Measurements from ENCODE around the gene TBC1D22A.

The TBC1D22A gene

DNA sequence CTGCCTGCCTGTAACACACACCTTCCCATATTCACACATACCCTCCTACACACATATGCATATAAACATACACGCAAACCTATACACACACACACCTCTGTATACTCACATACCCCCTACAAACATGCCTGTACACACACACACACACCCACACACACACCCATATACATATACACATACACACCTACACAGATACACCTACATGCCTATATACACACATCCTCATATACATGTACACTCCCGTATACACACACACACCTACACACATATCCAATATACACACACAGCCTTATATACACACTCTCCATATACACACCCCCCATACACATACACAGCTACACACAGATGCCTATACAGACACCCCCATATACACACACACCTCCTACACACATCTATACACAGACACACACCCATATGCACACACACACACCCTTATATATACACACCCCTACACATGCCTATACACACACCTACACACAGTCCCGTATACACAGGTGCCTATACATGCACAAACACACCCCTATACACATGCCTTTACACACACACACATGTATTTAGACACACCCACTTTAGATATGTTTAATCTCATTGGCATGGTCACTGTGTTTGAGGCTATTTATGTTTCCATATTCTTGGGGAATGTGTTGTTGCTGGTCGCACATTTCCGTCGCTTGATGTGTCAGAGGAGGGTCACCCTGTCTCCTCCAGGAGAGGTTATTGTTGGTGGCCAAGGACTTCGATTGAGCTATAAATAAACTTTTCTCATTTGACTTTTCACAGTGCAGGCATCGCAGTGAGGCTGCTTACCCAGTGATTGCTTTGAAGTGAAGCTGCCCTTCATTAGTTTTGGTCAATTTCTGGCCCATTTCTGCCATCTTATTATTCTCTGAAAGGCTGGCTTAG, 243.3 kb downstream of the TBC1D22A start:
- no peak for DNase-seq

DNA sequence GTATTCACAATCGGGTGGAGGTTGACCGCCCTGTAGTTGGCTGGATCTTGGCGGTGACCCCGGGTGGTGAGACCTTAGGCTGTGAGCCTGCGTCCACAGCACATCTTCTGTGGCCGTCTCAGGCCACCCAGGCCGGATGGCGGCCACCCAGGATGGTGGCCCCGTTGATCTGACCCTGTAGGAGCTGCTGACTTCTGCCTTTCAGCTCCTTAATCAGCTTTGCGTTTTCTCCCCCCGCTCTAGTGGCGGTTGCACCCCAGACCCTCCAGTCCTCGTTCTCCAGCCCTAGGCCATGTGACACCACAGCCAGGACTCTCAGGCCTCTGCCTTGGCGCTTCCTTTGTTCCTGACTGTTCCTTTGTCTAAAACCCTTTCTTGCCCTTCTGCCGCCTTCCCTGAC, 244.0 kb downstream of the TBC1D22A start:
- no peak for DNase-seq

DNA sequence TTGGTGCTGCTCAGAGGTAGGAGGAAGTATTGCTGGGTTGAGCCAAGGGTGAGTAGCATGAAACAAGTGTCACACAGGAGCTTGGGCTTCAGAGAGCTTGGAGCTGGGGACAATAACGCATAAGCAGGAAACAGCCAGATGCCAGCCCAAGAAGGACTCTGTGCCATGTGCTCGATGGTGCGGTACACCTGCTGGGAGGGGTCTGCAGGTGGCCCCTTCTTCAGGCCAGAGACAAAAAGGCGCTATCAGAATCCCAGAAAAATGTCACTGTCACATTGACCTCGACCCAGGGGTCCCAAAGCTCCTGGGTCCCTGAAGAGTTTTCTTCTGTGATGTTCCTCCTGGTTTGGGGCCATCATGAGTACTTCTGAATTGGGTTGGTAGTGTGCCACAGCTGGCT, 244.4 kb downstream of the TBC1D22A start:
- no peak for DNase-seq

DNA sequence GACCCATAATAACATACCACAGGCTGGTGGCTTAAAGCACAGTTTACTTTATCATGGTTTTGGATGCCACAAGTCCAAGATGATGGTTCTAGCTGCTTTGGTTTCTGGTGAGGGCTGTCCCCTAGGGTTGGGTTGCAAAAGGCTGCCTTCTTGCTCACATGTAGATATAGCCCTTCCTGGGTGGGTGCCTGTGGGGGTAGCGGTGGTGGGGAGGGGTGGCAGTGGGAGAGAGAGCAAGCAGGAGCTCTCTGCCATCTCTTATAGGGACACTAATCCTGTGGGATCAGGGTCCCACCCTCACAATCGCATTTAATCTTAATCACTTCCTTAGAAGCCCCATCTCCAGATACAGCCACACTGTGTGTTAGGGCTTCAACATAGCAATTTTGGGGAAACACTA, 245.0 kb downstream of the TBC1D22A start:
- no peak for DNase-seq

DNA sequence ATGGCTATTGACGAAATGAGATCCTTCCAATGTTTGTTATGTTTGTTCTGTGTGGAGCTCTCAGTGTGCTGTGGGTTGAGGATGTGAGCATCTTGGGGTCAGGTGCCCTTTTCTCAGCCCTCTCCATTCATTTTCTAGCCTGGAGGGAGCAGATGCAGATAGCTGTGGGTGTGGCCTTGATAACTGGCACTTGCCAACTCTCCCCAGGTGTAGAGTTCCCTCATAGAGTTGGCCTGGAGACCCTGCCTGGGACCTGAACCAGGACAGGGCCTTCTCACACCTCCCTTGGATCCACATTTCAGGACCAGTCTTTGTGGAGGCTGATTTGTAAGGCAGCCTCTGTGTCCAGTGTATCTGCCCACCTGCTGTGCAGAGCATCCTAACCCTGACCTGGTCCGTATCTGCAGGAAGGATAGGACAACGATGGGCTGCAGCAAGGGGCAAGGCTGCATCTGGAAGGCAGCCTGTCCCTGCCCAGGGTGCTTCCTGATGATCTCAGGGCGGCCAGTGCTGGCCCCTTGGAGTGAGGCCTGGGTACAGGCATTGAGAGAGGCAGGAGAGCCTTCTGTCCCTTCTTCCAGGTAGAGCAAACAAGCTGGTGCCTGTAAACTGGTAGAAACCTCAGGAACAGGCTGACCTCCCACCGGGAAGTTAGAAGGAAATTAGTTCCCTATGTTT, 245.9 kb downstream of the TBC1D22A start:
- DNase-seq, result no peak

DNA sequence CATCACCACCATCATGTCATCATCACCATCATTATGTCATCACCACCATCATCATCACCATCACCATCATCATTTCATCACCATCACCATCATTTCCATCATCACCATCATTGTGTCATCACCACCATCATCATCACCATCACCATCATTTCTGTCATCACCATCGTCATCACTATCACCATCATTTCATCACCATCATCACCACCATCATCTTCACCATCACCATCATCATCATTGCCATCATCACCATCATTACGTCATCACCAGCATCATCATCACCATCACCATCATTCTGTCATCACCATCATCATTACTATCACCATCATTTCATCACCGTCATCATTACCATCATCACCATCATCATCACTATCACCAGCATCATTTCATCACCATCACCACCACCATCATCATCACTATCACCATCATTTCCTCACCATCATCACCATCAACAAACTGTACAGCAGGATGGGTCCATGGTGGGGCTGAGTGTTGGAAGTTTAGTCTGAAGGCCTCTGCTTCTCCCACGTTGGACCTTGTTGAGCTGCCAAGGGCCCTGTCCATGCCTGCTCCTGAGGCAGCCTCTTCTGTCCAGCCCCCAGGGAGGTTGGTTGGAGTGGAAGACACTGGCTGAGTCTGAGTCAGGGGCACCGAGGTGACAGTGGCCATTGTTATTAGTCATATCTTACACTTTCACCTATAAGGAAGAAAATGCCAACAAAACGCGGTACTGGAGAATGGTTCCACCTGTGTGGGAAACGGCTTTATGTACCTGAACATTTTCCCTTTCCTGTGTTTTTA, 247.1 kb downstream of the TBC1D22A start:
- DNase-seq, result no peak

DNA sequence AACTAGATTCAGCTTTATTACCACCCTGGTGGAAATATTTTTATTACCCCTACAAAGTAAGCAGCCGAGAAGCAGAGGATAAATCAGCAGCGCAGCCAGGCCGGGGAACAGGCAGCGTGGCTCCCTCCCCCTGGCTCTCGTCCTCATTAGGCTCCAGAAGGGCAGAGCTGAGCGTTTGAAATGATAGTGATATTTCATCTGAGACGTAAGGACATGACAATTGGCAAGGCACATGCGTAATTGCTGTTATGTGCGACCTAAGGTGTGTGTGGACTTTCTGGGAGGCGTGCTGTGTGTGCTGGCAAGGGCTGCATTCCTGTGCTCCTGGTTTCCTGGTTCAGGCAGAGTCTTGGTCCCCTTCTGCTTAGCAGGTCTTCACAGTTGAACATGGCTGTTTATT, 247.8 kb downstream of the TBC1D22A start:
- no peak for DNase-seq

DNA sequence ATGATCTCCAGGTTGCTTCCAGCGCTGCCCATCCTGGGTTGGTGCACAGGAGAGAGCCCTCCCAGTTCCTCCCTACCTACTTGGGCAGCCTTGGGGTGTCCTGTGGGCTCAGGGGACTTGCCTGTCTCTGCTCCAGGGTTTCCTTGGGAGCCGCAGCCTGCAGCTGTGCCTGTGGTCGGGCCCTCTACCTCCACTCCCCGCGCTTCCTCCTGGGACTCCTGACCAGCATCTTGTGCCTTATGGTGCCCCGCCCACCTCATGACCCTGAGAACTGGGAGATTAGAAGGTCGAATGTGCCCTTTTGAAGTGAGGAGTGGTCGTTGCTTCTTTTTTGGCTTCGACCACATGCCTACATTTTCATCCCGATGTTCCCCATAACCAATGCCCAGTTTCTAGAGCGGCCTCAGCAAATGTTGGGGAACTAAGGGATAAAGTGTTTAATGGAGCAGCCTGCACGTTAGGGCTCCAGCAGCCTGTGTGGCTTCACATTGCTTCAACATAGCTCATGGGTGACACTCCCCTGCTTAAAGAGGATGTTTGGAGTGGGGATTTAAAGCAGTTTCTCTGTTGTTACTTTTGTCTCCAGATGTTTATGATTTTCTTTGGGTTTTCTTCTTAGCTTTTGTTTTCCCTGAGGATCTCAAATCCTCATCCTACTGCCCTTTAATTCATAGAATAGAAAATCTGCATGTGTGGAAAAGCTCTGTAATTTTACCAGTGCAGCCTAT, 248.8 kb downstream of the TBC1D22A start:
- no peak for DNase-seq

DNA sequence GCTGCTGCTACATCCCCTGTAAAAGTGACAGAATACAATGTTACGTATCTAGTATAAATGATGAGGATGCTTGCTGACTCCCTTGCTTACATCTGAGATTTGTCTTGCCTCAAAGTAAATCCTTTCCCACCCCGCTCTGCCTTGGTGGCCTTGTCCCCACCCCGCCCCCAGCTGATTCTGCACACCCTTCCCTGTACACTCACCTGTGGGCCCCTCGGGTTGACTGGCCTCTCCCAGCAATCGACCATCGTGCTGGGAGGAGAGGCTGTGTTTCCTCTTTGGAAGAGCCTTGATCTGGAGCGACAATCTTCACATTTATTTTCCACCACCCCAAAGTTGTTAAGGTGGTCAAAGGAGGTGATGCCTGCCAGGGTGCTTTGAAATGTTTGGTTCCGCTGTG, 249.4 kb downstream of the TBC1D22A start:
- no peak for DNase-seq

DNA sequence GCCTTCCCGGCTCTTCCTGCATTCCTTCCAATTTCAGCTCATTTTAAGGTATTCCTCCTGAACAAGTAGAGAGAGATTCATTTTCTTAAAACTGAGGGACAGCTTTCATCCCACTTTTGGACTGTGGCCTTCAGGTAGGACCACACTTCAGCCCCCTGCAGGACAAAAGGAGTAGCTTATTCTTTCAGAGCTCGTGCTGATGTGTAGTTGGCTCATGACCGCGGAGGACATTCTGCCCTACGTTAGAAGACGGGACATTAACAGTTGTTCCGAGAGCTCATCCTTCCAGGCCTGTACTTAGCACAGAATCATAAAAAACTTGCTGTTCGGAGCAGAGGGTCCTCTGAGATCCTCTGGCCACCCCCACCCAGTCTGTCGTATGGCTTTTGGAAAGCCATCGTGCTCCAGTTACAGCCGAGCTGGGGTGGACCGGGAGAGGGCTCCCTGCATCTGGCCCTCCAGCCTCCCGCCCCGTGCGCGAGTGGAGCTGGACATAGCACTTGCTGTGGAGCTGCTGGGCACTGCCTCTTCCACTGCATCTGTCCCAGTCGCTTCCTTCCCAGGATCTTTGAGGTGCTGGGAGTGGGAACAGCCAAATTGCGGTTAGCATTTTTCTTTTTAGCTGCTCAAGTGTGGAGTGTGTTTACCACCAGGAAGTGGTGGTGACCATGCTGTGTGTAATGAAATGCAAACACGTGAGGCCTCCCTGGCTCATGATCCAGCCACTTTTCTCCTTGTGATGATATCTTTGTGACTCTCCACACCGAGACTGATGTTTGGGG, 250.3 kb downstream of the TBC1D22A start:
- DNase-seq, result no peak

DNA sequence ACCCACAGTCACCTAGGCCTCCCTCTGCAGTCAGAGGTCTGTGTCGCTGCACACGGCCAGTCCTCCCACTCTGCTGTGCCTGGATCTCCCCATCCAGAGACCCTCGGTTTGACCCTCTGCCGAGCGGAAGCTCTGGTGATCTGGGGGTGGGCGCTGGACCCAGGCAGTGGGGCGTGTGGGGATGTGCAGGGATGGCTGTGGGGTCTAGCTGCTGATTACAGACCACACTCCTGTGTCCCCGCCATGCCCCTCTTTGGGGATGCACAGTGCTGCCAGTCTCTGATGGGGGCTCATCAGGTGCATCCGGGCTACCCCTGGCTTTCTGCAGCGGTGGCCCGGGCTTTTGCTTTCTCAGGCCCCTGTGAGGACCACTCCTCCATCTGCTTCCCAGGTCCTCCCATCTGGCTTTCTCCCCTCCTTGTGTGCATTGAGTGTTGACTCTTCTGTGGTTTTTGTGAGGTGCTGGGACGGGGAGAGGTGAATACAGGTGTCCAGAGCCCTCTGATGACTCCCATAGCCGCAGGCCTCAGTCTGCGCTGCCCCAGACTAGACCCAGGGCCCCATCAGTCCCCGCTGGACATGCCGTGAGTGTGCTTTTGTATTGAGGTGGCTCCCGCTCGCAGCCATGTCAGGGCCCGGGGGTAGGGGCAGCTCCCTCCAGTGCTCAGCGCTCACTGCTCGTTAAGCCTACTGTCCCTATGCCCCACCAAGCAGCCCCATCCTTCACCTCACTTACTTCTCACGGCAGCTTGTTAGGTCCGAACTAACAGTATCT, 251.6 kb downstream of the TBC1D22A start:
- peak; percentile 41 for DNase-seq

DNA sequence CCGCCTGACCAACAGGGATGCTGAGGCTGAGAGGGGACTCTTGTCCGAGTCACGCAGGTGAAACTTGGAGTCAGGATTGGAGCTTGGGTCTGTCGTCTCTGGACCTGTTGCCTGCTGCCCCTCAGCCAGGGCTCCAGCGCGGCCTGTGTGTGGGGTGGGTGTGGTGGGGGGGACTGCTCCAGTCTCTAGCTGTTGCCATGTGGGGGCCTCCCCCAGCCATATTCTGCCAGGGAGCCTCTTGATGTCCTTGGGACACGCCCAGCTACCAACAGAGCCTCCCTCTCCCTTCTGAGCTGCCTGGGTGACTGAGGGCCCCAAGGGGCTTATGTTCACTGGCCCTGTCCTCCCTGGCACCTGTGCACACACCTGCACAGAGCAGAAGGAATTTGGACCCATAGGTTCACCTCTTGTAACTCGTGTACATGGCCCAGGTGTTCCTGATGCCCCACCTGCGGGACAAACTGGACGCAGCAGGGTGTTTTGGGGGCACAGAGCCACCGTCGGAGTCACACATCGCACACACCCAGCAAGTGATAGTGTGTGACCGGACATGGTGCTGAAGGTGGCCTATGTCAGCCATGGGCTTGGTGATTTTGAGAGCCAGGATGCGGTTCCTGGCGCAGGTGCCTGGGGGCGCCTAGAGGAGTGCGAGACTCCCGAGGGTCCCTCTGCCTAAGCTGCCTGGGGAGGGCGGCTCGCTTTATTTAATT, 252.3 kb downstream of the TBC1D22A start:
- peak; percentile 53 for DNase-seq

DNA sequence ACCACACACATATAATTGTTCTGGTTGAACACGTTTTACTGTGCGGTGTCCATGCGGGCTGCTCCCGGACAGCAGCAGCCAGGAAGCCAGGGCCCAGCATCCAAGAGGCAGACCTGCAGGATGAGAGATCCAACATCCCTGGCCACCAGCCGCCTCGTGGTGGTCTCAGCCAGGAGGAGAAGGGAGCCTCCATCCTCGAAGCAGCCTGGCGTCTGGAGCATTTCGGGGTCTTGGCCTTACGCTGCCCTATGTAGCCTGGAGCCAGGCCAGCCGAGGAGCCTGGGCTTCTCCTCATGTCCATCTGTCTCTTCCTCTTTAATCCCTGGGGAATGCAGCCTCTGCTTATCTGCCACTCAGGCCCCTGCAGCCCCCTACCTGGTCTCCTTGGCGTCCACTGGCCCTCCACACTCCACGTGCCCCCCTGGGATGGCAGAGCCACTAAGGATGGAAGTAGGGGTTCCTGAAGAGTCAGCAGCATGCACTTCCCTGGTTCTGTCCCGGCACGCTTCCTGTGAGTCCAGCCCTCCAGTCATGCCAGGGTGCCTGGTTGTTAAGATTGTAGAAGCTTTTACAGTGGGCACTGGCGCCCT, 253.2 kb downstream of the TBC1D22A start:
- peak; percentile 44 for DNase-seq

DNA sequence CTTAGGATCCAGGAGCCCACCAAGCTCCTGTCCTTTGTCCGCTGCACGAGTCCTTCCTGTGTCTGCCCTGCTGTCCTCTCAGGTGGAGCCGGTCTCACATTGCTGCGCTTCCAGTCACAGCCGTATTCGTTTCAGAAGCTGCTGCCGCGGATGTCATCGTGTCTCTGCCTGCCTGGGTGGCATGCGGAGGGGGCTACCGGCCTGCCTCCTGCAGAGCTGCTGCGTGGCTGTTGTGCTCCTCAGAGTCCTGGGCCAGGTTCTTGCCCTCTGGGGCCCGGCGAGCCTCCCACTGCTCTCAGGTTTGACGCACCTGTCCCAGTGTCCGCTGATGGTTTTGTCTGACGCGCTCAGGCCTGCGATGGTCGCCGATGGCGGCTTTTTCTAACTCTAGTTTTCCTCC, 254.2 kb downstream of the TBC1D22A start:
- peak; percentile 57 for DNase-seq

DNA sequence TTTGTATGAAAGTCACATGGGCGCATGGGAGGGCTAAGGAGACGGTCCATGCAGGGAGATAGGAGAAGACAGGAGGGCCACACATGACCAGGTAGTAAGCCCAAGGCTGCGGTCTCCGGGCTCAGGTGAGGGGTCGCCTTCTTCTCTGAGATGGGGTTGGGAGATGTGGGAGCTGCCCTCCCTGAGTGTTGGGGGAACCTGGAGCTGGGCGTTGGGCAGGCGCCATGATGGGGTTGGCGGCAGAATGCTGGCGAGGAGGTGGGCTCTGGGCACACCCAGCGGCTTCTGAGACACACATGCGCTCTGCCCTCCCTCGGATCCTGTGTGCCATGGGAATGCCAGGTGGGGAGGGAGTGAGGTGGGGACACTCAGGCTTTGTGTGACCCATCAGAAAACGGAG, 254.8 kb downstream of the TBC1D22A start:
- peak; percentile 34 for DNase-seq

DNA sequence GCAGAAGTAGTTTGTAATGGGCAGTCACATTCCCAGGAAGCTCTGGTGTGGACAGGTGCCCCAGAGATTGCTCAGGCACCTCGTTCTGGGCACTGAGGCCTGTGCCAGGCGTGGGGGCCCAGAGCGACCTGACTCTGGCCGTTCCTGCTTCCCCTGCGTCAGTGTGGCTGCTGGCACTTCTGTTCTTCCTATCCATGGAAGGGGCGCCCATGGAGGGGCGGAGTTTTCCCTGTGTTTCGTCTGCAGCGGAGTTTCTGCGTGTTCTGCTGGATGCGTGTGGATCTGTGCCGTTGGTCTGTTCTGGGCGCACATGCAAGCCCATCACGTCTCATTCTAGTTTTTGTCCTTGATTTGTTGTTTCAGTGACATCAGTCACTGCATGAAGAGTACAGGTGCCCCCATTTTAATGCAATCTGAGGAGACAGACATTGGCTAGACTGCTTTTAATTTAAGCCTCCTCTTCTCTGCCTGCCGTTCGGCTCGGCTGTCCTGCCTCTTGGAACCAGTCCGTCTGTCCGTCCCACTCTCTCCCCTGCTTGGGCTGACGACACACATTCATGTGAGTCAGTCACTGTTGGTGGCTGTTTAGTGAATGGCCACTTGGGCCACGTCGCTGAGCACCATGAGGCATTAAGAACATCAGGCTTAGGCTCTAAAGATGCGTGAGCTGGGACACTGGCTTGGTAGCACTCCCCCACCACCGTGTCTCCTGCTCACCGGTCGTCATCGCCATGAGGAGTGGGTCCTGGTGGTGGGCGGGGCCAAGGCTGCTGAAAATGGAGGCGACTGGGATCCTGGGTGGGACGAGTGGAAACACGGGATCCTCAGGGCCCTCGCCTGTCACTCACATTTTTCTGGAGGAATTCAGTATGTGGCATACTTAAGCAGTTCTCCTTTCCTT, 255.8 kb downstream of the TBC1D22A start:
- peak; percentile 44 for DNase-seq

DNA sequence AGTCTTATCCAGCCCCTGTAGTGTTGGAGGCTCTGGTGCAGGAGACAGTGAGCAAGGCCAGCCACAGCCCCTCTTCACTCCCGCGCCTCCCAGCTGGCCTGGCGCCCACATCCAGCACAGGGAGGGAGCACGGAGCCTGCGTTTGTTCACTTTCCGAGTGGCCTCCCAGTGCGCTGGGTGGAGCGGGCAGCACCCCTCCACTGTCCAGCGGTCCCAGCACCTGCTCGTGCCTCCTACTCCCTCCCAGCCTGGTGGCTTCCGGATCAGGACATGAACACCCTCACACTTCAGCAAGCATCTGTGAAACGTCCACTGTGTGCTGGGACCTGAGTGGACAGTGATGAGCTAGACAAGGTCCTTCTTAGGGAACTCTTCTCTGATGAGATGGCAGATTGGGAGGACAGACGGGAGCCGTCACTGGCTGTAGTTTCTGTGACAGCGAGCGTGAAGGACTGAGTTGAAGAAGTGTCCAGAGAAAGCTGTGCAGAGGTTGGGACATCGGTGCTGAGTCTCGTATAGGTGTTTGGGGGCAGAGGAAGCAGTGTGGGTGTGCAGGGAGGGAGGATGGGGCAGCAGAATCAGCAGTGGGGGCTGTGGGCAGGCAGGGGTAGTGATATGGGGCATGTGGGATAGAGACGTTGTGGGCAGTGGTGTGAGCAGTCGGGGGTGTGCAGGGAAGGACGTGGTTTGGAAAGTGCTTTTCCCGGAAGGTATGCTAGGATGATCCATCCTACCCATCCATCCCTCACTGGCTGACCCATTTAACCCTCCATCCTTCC, 256.8 kb downstream of the TBC1D22A start:
- peak; percentile 30 for DNase-seq

DNA sequence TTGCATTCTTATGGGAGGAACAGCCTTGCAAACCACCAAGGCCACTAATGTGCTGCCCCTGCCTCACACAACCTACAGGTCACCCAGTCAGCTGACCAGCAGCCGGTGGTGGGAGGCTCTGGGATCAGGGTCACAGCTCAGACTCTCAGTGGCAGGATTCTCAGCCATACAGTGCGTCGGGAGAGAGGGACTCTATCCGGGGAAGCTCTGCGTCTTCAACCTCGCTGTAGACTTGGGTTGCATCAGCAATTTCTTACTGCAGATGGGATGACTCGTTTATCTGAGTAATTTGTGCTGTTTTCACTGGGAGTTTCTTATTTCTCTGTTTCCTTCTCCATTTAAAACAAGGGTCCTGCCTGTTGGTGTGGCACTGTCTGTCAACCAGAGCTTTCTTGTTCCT, 257.7 kb downstream of the TBC1D22A start:
- DNase-seq, result no peak

Measured in activated effector memory CD4-positive, alpha-beta T cell treated with anti-CD3 and anti-CD28 coated beads, Interleukin-2, amount 50 U/mL, for 16 hours (primary cell).